GM19238 (cell line): Measurements from ENCODE around the gene WNK1.
A peak's percentile ranks its signal among the peaks of the same experiment; 100 is the strongest.

Experiments used
- DNase-seq: peaks from one replicate; pipeline ENCODE4 v3.0.0; 2011; ENCODE audit warnings: low spot score; ENCODE audit not compliant: insufficient read length

The WNK1 gene

GRCh38 chr12:946631-947030, 194.3 kb downstream of the WNK1 start:
- DNase-seq, result no peak

GRCh38 chr12:948238-948637, 195.9 kb downstream of the WNK1 start:
- DNase-seq, result no peak

DNA sequence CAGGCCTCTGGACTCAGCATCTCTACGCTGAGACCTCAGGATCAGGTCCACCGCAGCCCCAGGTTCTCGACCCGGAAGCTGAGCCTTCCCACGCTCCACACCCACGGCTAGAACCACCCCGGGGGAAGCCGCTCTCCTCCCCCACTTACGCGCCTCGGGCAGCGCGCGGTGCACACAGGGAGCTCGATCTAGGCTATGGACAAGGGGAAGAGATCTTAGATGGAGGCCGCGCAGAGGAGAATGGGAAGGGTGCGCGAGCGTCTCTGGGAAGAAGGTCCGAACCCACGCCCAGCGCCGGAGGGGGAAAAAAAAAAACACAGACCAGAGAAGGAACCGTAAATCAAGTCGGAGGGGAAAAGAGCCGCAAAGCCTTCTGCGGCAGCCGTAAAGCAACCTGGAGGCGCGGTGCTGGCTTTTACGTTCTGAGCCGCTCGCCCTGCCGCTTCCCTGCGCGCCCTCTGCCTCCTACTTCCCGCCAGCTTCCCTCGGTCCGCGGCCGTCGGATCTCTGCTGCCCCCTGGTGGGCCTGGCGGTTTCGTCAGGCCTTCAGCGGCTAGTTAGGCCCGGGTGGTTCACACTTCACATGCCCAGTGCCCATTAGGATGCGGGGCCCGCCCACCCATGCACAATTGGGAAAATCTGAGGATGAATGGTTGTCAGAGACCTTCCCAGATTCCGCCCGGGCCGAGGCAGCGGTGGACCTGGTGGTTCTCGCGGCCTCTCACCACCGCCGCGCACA, 197.2 kb downstream of the WNK1 start, which contains the start of gene RAD52:
Gene RAD52, minus strand, starts transcription at position 242 of the 739 bp plus-strand sequence. CDS start 16,636 bp downstream, outside the sequence.
- DNase-seq, result peak; percentile 71

DNA sequence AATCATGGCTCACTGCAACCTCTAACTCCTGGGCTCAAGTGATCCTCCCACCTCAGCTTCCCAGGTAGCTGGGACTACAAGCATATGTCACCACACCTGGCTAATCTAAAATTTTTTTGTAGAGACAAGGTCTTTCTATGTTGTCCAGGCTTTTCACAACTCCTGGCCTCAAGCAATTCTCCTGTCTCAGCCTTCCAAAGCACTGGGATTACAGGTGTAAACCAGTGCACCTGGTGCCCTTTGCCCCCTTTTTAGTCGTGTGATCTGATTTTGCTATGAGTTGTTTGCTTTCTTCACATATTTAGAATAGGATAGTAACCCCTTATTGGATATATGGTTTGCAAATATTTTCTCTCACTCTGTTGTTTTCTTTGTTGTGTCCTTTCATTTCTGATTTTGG, 198.8 kb downstream of the WNK1 start:
- no peak for DNase-seq

DNA sequence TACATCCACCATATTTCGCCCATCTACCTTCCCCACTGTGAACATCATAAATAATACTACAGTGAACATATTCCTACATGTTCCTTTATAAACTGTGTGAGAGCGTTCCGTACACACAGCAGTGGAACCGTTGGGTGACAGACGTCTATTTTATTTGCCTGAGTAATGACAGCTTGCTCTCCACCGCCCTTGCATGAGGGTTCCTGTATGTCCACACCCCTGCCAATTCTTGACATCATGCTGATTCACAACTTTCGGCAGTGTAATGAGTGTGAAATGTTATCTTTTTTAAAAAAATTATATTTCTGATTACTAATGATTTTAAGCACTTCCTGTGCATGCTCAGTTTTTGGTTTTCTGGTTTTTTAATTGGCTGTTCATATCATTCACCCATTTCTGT, 201.4 kb downstream of the WNK1 start:
- no peak for DNase-seq

DNA sequence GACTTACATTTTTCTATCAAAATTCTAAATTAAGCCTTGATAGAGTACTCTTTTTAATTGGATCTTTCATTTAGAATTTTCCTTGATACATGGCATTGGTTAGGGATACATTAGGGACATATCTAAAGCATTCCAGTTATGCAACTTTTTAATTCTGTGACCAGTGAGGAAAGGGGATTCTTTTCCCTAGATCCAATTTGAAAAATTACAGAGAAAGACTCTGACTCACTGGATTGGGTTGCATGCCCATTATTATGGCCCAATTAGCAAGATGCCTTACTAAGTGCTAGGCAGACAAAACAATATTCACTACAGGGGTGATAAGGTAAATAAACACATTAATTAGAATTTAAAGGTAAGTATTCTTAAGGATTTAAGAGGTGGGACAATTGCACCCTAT, 202.4 kb downstream of the WNK1 start:
- DNase-seq, result no peak

GRCh38 chr12:955939-956338, 203.6 kb downstream of the WNK1 start:
- no peak for DNase-seq

- DNase-seq, result peak; percentile 12
These were observed 206.3 kb downstream of the WNK1 start for GRCh38 chr12:958588-959123.
